G401.6 (cell line): ENCODE data around the gene MOB4.
"Not testable (repeated sequence)": the region's sequence is repeated elsewhere in the genome, so short reads cannot be mapped to it uniquely, and the experiment has no call there.

Experiments
- FAIRE-seq: peaks from 2 replicates; lab custom pipeline; 2012; peaks lifted over from hg19 to GRCh38; lab: Jason Lieb, UNC

The MOB4 gene

DNA sequence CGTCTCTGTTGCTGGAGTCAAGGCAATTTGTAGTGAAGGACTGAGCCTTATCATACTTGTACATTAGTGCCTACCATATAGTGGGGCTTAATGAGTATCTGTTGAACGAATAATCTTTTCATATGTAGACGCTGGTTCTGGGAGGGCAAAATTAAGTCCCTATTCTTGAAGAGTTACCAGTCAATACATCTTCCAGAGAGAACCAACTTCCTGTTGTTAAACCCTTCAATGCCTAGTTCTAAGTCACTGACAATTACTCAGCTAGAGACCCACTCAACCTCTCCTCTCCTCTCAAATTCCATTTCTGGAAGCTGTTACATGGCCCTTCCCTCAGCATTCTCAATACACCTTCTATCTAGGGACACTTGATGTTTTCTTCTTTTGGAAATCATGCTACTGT is 1.1 kb upstream of the MOB4 start:
- FAIRE-seq, result no peak

DNA sequence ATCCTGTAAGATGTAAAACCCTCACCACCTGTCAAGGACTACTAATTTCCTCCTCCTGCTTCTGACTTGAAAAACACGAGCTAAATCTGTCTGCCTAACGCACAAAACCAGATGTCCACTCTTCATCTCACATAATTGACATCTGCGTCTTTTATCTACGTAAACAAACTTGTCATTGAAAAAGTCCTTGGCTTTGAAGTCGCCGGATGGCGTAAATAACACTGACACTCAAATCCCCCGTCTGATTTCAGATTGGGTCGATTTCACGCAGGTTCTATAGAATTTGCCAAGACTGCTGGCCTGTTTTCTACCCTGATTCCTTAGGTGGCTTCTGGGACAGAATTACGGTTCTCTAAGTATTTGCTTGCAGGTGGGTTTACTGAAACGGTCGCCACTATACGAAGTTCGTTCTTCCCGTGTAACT is 539 bp upstream of the MOB4 start:
- no peak for FAIRE-seq

DNA sequence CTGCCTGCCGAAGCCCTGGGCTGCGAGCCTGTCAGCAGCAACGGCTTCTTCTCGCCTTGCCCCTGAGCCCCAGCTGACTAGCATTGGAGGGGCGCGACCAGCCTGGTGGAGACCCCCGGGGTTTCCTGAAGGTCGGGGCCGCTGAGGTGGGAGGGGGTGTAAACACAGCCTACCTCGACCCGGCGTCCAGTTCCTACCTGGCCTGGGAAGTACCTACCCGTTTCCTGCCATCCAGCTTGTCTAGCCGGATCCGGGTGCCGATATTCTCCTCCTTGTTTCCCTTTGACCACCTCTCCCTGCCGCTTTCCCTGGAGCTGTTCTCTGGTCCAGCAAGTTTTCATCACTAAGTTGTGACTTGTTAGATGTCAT is 511 bp downstream of the MOB4 start:
- FAIRE-seq, result no peak

DNA sequence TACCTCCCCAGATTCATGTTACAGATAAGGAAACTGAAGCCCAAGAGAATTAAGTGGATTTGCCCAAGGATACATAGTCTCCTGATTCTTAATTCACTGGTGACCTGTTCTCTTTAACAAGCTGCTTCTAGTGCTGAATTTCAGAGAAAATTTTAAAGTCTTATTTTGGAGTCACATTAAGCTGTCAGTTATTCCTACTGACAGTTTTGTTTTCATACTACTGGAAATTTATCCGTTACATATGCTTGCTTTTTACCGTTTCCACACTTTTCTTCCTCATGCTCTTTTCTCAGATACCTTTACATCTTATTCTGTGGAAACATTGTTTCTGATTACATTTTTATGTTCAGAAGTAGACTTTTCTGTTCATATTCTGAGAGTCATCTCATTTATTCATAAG is 1.3 kb downstream of the MOB4 start:
- peak; percentile 42 for FAIRE-seq

DNA sequence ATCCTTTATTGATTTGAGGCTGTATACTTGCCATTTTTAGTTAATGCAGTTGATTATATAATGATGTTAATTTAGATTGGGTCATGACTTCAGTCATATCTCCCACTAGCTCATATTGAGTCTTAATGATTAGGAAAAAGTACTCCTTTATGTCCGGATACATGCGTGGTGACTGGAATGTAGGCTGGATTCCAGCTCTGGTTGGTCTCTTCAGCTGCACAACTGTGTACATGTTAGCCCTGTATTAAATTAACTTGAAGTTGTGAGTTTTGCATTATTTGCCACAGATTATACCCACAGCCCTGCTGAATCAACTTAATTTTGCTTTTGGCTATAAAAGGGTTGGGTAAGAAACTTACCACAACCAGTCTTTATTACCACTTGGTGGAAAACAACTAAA is 22.5 kb downstream of the MOB4 start:
- no peak for FAIRE-seq

DNA sequence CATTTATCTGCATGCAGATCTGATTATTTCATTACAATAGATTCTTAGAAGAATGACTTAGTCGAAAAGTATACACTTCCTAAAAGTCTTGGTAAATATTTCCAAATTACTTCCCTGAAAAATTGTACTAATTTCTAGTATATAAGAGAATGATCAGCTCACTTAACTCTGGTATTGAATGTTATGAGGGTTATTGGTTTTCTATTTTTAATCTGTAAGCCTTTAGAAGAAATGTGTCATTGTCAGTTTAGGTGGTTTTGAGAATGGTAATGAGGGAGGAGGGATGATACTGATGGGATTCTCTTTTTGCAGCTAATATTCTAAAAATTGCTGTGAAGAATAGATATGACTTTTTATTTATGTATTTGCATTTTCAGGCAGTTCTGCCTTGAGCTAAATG is 23.9 kb downstream of the MOB4 start:
- no peak for FAIRE-seq

DNA sequence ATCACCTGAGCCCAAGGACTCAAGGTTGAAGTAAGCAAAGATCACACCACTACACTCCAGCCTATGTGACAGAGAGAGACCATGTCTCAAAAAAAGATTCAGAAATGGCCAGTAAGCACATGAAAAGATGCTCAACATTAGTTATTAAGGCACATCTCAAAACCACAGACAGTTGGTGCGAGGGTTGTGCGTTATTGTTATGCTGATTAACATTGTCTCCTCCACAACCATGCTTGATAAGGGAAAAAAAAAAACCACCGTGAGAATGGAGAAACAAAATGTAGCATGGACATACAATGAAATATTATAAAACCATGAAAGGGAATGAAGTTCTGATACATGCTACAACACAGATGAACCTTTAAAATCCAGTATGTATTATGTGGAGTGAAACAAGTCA is 27.3 kb downstream of the MOB4 start:
- no peak for FAIRE-seq

DNA sequence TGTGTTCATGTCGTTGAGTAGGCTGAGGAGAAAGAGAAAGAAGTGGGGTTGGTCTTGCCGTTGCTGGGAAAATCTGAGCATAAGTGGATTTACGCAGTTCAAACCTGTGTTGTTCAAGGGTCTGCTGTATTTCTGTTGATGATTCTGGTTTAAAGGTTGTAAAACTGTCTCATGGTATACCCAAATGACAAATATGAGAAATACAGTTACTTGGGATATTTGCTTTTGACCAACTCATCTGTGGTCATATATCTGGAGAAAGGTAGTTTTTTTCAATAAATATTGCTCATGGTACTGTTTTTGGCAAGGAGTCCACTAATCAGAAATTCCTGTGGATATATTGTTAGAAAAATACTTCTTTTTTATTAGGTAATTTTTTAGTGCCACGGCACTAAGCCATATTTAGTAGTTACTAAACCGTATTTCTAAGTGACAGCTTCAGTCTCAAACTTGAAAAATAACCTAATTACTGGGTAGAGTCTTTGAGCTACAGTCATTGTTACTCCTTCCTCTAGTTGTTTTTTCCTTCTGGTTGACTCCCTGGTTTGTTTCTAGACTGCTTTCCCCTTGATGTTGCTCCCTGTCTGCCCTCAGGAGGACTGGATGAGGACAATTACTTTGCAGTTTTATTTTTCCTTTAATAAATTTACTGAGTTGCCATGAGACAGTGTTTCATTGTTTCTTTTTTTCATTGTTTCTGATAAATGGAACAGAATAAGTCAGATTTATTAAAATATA is 31.5 kb downstream of the MOB4 start:
- no peak for FAIRE-seq

DNA sequence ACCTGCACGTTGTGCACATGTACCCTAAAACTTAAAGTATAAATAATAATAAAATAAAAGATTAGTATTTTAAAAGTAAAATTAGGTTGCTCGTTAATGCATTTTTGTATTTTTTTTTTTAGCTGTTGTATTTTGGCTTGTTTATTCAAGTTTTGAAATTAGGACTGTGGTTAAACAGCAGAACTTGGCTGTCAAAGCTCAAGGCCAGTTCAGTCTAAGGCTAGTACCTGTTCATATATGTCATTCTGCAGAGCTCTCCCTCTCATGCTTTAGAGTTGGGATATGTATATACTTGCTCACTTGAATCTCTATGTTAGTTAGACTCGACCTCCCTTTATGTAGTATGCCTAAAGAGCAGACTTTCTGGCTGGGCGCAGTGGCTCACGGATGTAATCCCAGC is 32.7 kb downstream of the MOB4 start:
- FAIRE-seq, result no peak

DNA sequence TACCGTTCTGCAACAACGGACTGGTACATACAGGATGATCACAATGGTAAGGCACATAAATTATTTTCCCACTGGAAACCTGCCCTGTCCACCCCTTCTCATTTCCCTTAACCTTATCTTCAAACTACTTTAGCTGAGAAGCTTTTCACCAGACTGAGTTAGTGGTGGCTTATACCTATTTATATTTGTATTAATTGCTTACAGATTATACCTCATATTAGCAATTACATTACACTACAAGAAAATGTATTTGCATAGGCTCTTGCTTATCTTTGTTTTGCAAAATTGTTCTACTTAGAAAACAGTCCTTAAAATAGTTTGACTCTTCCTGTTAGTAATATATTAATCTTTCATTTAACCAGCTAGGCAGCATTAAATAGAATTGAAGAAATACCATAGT is 35.4 kb downstream of the MOB4 start:
- FAIRE-seq, result peak; percentile 59

DNA sequence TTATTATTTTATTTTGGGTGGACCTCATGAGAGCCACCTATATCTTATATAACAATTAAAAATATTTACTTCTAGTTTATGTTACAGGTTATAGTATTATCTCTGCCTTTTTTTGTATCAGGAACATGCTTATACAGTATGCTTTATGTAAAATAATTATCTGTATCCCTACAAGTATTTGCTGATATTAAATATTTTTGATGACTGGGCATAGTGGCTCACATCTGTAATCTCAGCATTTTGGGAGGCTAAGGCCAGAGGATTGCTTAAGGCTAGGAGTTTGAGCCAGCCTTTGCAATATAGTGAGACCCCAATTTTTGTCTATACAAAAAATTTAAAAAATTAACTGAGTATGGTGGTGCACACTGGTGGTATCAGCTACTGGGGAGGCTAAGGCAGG is 39.6 kb downstream of the MOB4 start:
- no peak for FAIRE-seq

DNA sequence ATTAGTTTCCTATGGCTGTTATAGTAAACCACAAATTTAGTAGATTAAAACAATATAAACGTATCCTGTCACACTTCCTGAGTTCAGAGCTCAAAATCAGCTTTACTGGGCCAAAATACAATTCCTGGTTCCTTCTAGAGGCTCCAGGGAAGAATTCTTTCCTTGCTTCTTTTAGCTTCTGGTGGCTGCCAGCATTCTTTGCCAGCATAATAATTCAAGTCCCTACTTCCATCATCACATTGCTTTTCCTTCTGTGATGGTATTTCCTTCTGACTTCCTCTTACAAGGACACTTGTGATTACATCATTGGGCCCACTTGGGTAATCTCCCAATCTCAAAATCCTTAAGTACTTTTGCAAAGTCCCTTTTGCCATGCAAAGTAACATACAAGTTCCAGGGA is 40.6 kb downstream of the MOB4 start:
- FAIRE-seq, result no peak

DNA sequence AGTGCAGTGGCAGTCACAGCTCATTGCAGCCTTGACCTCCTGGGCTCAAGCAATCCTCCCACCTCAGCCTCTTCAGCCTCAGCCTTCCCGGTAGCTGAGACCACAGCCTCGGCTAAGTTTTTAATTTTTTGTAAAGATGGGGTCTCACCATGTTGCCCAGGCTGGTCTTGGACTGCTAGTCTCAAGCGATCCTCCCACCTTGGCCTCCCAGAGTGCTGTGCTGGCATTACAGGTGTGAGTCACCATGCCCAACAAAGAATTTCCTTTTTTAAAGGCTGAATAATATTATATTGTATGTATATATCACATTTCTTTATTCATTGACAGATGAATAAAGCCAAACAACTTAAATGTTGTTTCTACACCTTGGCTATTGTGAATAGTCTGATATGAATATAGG is 42.5 kb downstream of the MOB4 start:
- no peak for FAIRE-seq

DNA sequence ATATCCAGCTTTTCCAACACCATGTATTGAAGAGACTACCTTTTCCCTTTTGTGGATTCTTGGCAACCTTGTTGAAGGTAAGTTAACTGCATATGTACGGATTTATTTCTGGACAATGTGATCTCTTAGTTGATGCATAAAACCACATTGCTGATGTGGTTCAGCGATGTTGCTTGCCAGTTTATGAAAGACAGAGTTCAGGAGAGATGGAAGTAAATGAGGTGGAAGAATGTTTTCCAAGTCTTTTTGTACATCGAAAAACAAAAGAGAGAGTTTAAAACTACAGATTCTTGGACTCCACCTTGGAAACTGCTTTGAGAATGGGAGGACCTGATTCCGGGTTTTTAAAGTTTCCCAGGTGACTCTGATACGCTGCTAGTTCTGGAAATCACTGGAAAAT is 43.8 kb downstream of the MOB4 start:
- no peak for FAIRE-seq

DNA sequence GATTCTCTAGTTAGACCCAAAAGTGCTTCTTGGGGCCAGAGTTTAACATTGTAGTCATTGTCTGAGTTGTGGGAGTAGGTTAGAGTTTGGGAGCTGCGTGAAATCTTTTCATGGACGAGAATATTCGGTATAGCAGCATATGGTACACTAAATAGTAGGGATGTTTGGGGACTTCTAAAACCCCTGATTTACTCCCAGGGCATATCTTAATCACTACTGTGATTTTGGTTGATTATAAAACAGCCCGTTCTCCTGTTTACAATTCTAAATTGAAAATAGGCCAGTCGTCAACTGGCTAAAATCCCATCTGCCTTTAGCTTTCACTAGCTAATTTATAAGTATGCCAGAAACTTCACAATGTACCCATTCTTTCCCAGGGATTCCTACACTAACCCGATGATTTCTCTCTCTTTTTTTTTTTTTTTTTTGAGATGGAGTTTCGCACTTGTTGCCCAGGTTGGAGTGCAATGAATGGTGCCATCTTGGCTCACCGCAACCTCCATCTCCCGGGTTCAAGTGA is 44.3 kb downstream of the MOB4 start:
- FAIRE-seq, result no peak

DNA sequence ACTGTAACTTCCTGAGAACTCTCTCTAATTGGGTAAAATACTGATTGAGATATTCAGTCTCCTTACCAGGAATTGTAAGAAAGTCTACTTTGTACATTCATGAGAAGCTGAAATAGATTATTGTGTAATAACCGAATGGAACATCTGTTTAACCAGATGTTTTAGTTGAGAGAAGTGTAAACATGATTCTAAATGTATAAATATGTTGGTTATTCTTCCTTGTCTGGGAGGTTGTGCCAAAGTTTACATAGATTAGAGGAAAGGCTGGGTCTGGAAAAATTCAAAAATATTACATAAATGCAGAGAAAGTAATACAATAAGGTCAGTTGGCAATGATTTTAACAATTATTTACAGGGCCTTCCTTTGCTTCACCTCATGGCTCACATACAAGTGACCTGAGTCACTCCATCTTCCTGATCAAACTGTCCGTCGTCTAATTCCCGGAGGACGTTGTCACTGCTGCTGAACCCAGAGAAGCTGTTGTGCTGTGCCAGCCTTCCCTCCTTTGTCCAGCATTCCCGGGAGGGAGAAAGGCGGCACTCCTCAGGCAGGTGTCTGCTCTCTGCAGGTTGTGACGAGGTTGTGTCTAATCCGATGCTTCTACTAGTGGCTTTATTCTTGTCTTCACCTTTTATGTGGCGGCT is 55.9 kb downstream of the MOB4 start:
- no peak for FAIRE-seq

DNA sequence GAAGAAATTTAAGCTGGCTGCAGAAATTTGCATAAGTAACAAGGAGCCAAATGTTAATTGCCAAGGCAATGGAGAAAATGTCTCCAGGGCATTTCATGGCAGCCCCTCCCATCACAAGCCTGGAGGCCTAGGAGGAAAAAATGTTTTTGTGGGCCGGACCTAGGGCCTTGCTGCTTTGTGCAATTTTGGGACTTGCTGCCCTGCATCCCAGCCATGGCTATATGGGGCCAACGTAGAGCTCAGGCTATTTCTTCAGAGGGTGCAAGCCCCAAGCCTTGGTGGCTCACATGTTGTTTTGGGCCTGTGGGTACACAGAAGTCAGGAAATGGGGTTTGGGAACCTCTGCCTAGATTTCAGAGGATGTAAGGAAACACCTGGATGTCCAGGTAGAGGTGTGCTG is 57.7 kb downstream of the MOB4 start:
- no peak for FAIRE-seq

DNA sequence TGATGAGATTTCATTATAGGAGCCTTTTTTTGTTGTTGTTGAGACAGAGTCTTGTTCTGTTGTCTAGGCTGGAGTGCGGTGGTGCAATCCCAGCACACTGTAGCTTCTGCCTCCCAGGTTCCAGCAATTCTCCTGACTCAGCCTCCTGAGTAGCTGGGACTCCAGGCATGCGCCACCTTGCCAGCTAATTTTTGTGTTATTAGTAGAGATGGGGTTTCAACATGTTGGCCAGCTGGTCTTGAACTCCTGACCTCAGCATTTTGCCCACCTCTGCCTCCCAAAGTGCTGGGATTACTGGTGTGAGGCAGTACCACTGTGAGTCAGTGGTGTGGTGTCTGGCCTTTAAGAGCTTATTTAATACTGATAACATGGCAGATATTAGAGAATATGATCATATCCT is 60.1 kb downstream of the MOB4 start:
- no peak for FAIRE-seq

DNA sequence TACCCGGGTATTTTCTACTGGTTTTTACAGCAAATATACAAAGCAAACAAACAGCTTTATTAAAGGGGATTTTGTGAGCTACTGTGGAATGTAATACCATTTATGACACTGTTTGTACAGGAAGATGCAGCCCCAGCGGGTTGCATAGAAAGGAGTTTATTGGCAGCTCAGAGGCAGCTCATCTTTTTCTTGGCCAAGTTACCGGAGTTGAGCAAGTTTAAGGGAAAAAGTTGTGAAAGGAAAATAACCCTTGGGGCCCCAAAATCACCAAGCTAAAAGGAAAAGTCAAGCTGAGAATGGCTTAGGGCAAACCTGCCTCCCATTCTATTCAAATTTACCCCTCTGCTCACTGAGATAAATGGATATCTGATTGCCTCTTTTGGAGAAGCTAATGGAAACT is 60.8 kb downstream of the MOB4 start:
- no peak for FAIRE-seq

DNA sequence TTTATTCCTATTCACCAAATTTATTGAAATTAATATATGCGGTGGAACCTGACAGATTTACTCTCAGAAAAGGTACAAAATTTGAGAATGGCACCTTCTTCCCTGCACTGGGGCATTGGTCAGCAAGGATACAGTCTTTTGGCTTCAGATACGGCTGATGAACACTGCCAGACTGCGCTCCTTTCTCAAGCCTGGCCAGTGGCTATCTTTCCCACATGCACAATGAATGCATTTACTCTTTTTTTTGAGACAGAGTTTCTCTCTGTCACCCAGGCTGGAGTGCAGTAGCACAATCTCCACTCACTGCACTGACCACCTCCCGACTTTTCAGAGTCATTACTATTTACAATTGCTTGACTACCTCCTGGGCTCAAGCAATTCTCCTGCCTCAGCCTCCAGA is 61.6 kb downstream of the MOB4 start:
- FAIRE-seq, result no peak

DNA sequence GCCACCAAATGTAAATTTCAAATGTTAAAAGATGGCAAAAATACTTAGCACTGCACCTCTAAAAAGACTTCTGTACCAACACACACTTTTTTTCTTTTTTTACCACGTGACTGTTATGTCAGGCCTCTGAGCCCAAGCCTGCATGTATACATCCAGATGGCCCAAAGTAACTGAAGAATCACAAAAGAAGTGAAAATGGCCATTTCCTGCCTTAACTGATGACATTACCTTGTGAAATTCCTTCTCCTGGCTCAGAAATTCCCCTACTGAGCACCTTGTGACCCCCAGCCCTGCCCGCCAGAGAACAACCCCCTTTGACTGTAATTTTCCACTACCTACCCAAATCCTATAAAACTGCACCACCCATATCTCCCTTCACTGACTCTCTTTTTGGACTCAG is 62.4 kb downstream of the MOB4 start:
- not testable (repeated sequence) for FAIRE-seq

DNA sequence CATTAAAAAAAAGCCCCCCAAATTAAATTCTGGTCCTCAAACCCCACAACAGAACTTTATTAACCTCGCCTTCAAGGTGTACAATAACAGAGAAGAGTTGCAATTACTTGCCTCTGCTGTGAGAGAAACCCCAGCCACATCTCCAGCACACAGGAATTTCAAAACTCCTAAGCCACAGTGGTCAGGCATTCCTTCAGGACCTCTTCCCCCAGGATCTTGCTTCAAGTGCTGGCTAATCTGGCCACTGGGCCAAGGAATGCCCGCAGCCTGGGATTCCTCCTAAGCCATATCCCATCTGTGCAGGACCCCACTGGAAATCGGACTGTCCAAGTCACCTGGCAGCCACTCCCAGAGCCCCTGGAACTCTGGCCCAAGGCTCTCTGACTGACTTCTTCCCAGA is 64.3 kb downstream of the MOB4 start:
- not testable (repeated sequence) for FAIRE-seq

DNA sequence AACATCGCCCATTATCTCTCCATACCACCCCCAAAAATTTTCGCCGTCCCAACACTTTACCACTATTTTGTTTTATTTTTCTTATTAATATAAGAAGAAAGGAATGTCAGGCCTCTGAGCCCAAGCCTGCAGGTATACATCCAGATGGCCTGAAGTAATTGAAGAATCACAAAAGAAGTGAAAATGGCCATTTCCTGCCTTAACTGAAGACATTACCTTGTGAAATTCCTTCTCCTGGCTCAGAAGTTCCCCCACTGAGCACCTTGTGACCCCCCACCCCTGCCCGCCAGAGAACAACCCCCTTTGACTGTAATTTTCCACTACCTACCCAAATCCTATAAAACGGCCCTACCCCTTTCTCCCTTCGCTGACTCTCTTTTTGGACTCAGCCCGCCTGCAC is 71.4 kb downstream of the MOB4 start:
- not testable (repeated sequence) for FAIRE-seq
